Mesenteric fat pad (tissue), 1 donor: Measurements from ENCODE around the gene TCF12. TPM values are rescaled to one million over a fixed set of nuclear protein-coding genes. Genes with fewer than 3 reads are reported as not detected.

ENCODE experiments used
- DNase-seq: peaks from one replicate; pipeline ENCODE4 v3.0.0-alpha.2; 2020; ENCODE audit warnings: low spot score
- long read RNA-seq: library from polyadenylated mRNA; unstranded; transcript quantifications from one replicate; pipeline ENCODE4 v2.0.0, GENCODE V29; 2020
- total RNA-seq: library from RNA; stranded (reverse); fragmentation: NEBNext Ultra II Directional; extraction: Animal tissue kit (Norgen Biotek cat#: 25700); gene quantifications from one replicate; pipeline ENCODE4 v1.2.1, GENCODE V29; 2021
- donor health status: DM: yes; HTN: yes; CAD: no.

TCF12 gene
- 103 TPM for total RNA-seq
- long read RNA-seq, full-length matches to known transcripts, result 2 of 159 reads
- long read RNA-seq, partial matches to known transcripts, result 110 of 159 reads
- long read RNA-seq, other reads (novel, unspliced or antisense), result 47 of 159 reads

DNA sequence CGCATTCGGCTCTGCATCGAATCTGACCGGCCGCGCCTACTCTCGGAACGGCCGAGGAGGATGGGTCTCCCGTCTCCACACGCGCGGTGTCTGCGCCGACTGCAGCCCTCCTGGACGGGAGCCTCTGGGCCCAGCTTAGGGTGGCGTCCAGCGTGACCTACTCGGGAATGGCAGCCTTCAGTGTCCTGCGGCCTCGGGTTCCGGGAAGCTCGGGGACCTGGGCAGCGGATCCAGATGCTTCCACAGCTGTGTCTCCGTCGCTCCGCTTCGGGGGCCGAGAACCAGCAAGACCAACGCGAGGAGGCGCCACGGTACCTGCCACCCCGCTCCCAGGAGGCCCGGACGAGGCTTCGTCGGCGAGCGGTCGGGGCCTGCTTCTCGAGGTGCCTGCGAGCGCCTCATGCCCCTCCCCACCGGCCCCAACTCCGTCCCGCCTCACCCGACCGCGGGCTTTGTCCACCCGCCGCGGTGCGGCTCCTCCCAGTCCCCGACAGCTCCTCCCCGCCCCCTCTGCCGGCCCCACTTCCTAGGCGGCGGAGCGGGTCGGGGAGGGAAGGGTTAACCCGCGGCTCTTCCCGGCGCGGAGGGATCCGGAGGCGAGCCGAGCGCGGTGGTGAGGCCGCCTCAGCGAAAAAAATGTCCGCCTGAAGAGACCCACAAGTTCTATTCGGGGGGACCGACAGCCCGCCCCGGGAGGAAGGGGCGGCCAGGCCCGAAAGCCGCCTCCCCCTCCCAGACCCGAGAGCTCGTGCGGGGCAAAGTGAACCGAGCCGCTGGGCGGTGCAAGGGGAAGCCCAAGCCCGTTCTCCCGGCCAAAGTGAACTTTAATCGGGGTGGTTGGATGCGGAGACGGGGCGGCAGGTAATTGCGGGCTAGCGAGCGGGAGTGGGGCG, at the start of gene TCF12:
Gene TCF12 (plus strand): TSS at position 599 of the 893 bp plus-strand sequence. CDS start 1,270 bp downstream, outside the sequence.
- peak; percentile 97 for DNase-seq

DNA sequence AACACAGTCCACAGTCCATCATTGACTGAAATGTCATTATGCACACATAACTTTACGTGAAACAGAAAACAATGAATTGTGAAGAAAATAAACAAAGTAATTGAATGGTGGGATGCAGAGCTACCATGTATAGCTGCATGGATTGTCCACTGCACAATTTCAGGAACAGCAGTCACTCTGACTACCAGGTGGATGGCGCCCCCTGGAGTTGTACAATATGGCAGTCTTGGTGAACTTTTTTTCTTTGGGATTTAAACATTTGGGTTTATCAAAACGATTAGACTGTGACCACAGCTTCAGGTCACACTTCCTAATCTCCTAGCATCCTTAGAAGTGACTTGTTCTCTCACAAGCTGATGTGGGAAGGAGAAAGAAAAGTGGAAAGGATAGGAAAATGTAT, 48.9 kb upstream of the TCF12 start:
- no peak for DNase-seq

DNA sequence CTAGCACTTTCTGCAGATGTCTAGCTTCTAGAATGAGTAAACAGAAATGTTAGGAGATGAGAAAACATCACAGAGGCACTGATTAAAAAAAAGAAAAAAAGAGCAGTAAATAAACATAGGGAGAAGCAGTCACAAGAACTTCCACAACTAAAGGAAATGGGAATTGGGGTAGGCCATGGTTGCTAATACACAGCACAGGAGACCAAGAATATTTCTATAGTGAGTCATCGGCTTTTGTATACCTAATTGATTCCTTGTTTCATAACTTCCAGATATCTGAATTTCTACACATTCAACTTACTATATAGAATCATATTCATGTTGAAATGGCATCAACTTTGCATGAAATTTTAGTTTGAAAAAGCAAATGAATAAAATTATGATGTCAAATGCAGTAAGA, 47.3 kb upstream of the TCF12 start:
- DNase-seq, result no peak

DNA sequence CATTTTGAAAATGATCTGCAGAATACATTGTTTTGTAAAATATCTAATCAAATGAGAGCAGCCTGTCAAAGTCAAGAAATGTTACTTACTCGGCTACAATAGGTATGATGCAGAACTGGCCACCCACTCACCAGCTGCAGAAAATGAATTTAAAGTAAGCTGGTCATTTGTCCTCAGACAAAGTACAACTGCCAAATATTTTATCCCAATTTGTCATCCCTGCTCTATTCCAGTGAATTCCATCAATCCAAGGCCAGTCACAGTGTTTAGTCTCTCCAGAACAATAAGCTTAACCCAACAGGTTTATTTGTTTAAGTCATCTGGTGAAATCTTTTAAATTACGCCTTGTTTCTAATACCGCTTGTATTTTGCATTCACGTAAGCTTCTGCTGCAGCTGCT, 46.6 kb upstream of the TCF12 start:
- no peak for DNase-seq

DNA sequence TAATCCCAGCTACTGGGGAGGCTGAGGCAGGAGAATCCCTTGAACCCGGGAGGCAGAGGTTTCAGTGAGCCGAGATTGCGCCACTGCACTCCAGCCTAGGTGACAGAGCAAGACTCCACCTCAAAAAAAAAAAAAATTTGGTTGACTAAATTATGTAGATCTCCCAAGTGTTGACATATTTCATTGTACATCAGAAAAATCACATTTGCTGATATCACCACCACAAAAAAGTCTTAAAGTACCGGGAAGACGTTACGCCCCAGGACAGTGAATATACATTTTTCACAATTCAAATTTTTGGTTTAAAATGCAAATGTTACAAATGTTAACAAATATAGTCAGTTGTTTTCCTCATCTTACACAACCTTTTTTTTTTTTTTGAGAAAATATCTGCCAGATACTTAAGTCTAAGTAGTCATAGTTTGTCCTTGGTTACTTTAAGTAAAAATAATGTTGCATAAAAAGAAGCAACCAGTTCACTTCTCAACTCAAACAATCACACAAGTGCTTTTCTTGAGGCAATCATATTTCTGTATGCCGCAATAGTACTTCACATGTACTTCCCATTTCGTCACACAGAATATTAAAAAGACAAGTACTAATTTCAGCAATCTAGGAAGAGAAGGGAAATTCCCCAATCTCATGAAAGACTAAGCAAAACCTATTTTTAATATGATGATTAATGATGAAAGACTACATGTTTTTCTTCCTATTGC, 41.0 kb upstream of the TCF12 start:
- DNase-seq, result no peak

DNA sequence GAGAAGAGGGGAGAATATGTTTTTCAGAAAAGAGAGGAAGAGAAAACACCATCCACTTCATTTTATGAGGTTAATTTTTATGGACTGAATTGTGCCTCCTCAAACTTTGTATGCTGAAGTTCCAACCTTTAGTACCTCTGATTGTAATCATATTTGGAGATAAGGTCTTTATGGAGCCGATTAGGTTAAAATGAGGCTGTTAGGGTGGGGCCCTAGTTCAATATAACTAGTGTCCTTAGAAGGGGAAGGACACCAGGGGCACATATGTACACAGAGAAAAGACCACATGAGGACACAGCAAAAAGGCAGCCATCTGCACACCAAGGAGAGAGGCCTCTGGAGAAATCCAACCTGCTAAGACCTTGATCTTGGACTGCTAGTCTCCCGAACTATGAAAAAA, 38.9 kb upstream of the TCF12 start:
- no peak for DNase-seq

DNA sequence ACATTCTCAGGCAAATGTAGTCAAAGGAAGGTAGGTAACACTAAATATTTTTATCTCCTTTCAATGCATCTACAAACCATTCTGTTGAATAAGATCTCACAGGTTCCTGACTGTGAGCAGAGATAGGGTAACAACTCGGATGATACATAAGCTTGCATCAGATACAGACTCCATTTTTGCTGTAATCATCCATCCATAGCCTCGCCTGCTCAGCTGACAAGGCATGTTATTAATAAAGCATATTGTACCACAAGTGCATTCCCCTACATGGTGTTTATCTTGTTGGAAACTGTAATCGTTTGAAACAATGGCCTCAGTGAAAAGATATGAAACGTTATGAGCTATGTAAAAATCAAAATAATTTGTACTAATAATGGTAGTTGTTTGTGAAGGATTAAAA, 35.4 kb upstream of the TCF12 start:
- DNase-seq, result no peak

DNA sequence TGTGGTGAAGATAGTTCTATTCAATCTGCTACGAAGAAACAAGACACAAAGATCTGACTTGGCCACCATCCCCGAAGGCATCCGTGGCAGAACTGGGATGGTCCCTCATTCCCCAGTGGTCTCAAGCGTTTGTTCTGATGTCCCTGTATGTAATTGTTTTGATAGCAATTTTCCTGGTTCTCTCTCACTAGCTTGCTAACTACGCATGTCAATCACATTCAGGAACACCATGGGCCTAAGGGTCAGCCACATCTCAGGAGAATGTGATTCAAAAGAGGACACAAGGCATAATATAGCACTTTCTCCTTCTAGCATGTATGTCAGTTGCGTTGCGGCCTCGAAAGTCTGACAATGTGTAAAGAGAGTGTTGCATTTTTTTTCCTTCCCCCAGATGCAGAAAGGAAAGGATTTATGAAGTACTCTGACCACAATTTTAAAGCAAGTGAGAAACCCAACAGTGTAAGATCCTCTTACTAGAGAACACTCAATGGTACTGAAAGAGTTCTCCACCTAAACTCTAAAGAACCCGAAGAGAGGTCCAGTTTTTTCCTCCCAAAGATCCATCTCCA, 32.0 kb upstream of the TCF12 start:
- DNase-seq, result no peak

DNA sequence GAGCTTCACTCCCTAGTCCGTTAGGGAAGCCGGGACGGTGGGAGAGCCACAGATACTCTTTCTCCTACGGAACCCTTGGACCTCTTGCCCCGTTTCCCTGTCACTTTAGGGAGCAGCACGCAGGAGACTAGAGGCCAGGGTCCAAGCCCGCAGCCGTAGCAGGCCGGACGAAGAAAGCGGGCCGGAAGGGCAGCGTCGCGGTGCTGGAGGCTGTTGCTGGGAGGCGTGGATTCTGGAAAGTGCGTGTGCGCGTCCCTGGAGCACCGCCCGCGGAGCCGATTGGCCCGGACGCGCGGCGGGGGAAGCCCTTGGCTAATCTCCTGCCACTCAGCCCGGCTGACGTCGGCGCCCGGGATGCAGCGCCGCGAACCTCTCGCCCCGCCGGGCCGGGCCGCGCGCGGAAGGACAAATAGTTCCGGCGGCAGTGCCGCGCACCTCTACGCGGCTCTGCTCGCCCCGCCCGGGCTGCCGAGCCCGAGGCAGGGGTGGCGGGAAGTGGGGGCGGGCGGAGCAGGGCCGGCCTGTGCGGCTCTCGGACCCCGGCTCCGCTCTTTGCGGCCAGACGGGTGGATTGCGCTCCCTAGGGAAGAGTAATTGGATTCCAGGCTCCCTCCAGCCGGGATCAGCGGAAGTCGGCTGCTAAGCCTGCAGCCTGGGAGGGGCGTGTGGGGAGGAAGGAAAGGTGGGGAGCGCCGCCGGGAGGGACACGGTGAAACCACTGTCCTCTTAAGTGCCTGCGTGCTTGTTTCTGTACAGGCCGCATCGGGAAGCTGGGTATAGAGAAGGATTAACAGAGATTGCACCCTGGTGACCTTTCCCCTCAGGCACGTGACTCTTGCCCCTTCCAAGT, 31.3 kb upstream of the TCF12 start:
- DNase-seq, result peak; percentile 97

DNA sequence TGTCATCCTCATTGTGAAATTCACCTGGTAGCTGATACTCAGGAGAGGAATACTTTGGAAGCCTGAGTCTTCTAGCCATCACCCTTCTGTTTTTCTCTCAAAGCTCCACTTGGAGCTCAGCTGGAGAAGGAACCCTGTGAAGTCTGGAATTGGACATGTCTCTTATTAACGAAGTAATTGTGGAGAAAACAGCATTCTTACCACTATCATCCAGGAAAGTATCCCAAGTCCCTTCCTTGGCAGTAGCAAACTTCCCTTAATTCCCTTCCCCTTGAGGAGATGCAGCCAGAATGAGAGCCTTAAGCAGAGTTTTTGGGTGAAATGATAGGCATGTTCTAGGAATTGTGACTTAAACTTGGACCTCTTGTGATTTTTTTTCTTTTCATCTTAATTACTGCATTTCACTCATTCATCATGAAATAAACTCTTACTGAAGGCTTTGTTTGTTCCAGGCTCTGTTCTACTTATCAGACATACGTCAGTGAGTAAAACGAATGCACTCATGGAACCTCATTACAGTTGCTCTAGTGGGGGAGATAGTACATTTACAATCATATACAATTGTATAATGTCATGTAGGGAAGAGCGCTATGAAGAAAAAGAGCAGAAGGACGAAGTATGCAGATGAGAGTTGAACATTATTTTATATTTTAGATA, 30.5 kb upstream of the TCF12 start:
- DNase-seq, result no peak

DNA sequence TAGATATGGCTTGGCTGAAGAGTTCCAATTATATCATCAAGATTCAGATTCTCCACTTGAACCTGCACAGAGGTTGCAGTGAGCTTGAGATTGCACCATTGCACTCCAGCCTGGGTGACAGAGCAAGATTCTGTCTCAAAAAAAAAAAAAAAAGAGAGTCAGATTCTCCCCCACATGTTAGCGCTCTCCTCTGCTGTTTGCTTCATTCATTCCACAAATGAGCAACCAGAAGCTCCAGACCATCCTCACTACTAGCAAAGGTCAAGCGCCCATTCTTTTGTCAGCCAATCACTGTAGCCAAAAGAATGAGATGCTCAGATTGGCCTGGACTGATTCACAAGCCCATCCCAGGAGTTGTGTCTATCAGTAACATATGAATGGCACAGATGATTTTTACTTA, 28.4 kb upstream of the TCF12 start:
- no peak for DNase-seq

DNA sequence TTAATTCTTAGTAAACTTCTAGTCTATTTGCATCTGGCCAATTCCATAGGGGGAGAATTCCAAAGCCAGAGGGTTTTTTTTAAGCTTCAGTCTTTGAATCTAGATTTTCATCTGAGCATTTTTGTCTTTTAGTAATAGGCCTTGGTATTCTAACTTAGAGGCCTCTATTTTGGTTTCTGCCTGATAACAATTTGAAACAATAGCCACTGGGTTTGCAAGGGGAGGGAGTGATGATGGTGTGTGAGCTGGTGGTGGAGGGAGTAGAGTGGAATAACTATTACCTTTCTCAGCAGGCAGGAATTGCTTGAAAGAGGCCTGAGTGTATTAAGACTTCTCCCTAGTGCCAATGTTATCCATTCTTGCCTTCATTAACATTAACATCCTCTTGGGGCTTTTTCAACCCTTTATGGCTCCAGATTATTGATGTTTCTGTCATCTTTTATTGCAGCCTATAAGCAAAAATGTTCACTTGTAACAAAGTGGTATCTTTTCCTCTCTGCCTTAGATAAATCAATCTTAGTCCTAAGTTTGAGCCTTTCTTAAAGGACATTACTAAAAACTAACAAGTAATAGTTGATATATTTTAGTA, 26.5 kb upstream of the TCF12 start:
- no peak for DNase-seq

DNA sequence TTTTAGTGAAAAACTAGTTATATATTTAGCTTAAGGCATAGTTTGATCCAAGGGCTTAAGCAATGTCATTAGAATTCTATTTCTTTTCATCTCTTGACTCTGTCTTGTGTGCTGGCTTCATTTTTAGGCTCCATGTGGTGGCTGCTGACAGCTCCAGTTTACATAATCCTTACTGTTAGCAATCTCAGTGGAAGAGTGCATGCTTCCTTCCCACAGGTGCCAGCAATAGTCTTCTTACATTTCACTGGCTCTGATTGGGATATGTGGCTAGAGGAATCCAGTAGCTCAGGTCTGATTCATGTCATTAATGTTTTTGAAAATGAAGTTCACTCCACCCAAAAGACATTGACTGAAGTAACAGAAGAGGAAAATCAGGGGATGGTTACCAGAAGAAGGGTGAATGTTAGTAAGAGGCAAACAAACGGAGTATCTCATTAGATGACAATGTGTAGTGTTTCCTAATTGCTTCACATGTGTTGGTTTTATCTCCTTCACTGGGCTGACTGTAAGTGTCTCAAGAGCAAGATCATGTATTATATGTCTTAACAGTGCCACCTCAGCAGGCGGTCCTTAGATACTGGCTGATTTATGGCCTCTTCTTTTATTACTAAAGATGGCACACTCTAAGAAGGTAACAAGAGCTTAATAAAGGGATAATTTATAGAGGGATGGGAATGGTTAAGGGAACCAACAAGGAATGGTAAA, 25.6 kb upstream of the TCF12 start:
- DNase-seq, result no peak

DNA sequence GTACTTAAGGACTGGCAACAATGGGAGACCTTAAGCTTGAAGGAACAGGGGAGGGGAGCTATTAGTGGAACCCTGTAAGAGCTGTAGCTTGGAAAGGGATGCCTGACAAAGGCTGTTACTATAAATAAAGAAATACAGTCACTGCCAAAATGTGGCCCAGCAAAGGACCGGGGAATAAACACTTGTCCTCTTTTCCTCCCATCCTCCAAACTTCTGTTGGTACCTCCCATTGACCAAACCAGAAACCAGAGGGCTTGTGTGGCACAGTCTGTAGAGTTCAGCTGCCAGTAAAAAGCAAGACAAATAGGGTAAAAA, 25.1 kb upstream of the TCF12 start:
- DNase-seq, result no peak

DNA sequence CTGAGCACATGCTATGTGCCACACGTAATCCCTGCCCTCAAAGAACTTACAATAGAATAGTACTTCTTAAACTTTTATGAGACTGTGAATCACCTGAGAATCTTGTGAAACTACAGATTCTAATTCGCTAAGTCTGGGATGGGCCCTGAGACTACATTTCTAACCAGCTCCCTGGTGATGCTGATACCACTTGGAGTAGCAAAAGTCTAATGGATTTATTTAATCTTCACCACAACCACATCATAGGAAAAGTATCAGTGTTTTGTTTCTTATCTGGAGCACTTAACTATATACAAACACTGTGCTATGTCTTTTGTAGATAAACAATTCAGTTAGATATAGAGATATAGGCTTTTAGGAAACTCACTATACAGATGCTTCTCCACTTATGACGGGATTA, 23.8 kb upstream of the TCF12 start:
- no peak for DNase-seq

DNA sequence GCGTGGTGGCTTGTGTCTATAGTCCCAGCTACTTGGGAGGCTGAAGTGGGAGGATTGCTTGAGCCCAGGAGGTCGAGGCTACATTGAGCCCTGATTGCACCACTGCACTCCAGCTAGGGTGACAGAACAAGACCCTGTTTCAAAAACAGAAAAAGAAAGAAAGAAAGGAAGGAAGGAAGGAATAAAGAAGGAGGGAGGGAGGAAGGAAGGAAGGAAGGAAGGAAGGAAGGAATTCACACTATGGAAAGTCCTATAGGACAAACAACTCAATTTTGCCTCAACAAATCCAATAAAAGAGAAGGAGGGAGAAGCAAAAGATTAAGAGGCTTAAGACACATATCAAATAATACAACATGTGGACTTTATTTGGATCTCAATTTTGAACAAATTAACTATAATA, 16.5 kb upstream of the TCF12 start:
- DNase-seq, result no peak

DNA sequence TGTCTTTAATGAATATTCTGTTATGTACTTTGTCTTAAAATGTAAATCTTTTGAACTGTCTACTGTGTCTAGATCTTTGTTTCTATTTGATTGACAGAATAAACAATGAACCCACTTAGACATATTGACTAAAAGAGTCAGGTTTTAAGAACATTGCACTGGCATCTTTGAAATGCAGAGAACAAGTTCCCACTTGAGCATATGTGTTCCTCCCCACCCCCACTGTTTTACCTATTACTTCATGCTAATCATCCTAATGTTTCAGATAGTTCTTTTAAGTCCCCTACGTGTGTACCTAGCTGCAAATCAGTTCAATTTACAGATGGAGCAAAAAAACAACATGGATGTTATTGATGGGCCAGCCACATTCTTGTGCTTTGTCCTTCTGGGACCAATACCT, 11.7 kb upstream of the TCF12 start:
- DNase-seq, result no peak

DNA sequence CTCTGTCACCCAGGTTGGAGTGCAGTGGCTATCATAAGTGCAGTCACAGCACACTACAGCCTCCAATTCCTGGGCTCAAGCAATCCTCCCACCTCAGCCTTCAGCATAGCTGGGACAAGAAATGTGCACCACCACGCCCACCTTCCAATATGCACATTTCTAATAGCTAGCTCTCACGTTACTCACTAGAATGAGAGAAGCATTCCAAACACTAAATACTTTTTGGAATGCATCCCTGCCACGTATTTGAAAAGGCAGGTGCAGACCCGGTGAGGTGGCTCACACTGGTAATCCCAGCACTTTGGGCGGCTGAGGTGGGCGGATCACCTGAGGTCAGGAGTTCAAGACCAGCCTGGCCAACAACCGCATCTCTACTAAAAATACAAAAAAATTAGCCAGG, 7.6 kb upstream of the TCF12 start:
- no peak for DNase-seq

DNA sequence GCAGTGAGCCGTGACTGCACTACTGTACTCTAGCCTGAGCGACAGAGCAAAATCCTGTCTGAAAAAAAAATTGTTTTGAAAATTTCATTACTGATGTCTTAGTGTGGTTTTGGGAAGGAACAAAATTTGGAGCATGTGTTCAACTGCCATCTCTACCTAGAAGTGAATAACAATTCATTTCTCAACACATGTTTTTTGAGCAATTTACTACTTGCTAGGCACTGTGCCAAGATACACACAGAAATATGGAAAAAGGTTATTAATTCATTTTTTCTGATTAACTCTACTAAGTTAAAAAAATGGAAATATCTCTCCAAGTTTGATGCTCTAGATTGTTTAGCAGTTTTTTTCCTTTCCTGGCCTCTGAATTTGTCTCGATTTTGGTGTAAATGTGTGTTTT, 5.2 kb upstream of the TCF12 start:
- DNase-seq, result no peak

DNA sequence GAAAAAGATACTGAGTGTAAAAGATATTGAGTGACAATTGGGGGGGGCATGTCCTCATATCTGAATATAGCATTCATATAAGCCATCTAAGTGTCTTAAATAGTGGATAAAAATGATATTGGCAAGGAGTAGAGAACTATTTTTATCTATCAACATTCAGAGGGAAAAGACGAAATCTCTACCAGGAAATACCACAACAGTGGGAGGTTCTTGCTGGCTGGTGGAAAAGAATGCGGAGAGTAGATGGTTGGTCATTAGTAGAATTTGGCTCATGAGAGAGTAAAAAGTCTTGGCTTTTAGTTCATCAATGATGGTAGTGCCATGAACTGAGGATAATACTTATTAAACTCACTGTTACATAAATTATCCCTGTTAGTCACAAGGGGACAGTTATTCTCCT, 4.8 kb upstream of the TCF12 start:
- DNase-seq, result no peak
